ENCODE measurements around the gene GIMAP8. TPM values are rescaled to one million over a fixed set of nuclear protein-coding genes. Genes with fewer than 3 reads are reported as not detected.

GIMAP8 gene
- total RNA-seq, 2 experiments from 2014 or later, result 21.5 to 22.3 TPM

- POLR2A ChIA-PET, result no interaction called here
- DNase-seq, result peak; percentile 14
- H3K4me3 Mint-ChIP-seq, result no peak overlapping the region
- CTCF ChIA-PET, result no interaction called here
- peaks cover 26% of the 10 kb centered on the region for H3K36me3 Mint-ChIP-seq (ENCODE audit: low read depth)
- H3K9me3 Mint-ChIP-seq (ENCODE audit: insufficient read depth), result peaks cover 21% of the 10 kb centered on the region
- no peak overlapping the region for H3K27ac Mint-ChIP-seq
- no peaks in the 10 kb centered on the region for H3K27me3 Mint-ChIP-seq (ENCODE audit: low read depth)
- peaks cover 46% of the 10 kb centered on the region for H3K4me1 Mint-ChIP-seq (ENCODE audit: low read depth)
- no peak for ATAC-seq
Observed at GRCh38 chr7:150443793-150444540, 6.5 kb upstream of the GIMAP8 start.

GRCh38 chr7:150444674-150445365 is 5.6 kb upstream of the GIMAP8 start:
- H3K27ac Mint-ChIP-seq, result no peak overlapping the region
- POLR2A ChIA-PET, result interaction anchor here (1.2 kb wide), 1 partner anchor 70 kb away, joined by 4 read pairs; the partner anchor contains the start of gene GIMAP7
- CTCF ChIA-PET, result interaction anchor here (0.7 to 2.7 kb wide), 4 partner anchors 11 to 123 kb away, joined by 3 to 11 read pairs (median 3); partner anchors contain the start of gene GIMAP7
- peaks cover 21% of the 10 kb centered on the region for H3K9me3 Mint-ChIP-seq (ENCODE audit: insufficient read depth)
- H3K36me3 Mint-ChIP-seq (ENCODE audit: low read depth), result peaks cover 23% of the 10 kb centered on the region
- peak; percentile 18 for DNase-seq
- no peak for ATAC-seq
- peaks cover 46% of the 10 kb centered on the region for H3K4me1 Mint-ChIP-seq (ENCODE audit: low read depth)
- no peak overlapping the region for H3K4me3 Mint-ChIP-seq
- no peaks in the 10 kb centered on the region for H3K27me3 Mint-ChIP-seq (ENCODE audit: low read depth)

GRCh38 chr7:150446288-150446938 is 4.0 kb upstream of the GIMAP8 start:
- H3K4me1 Mint-ChIP-seq (ENCODE audit: low read depth), result peaks cover 48% of the 10 kb centered on the region
- H3K4me3 Mint-ChIP-seq, result no peak overlapping the region
- no peak for ATAC-seq
- no peaks in the 10 kb centered on the region for H3K27me3 Mint-ChIP-seq (ENCODE audit: low read depth)
- H3K9me3 Mint-ChIP-seq (ENCODE audit: insufficient read depth), result peaks cover 10% of the 10 kb centered on the region
- CTCF ChIA-PET, result interaction anchor here (1.0 to 2.7 kb wide), 8 partner anchors 9 to 311 kb away, joined by 3 to 11 read pairs (median 3); partner anchors contain the start of gene GIMAP7
- H3K36me3 Mint-ChIP-seq (ENCODE audit: low read depth), result peaks cover 21% of the 10 kb centered on the region
- POLR2A ChIA-PET, result interaction anchor here (1.9 kb wide), 1 partner anchor 309 kb away, joined by 4 read pairs; no protein-coding TSS in a partner anchor
- DNase-seq, result peak; percentile 24
- no peak overlapping the region for H3K27ac Mint-ChIP-seq

- Mint-ChIP-seq H3K4me3 (peak overlapping the region; percentile 97), H3K36me3 (ENCODE audit: low read depth) (peaks cover 21% of the 10 kb centered on the region), H3K9me3 (ENCODE audit: insufficient read depth) (no peaks in the 10 kb centered on the region), H3K27me3 (ENCODE audit: low read depth) (no peaks in the 10 kb centered on the region), H3K27ac (peak overlapping the region; percentile 95), H3K4me1 (ENCODE audit: low read depth) (peaks cover 49% of the 10 kb centered on the region)
- ATAC-seq, result peak; percentile 0
- POLR2A ChIA-PET, result interaction anchor here (0.6 to 9.8 kb wide), 10 partner anchors 33 to 307 kb away, joined by 3 to 316 read pairs (median 26); partner anchors contain the start of genes GIMAP4, GIMAP5, GIMAP6 and GIMAP7
- CTCF ChIA-PET, result interaction anchor here (0.7 to 5.0 kb wide), 57 partner anchors 8 to 310 kb away, joined by 3 to 85 read pairs (median 6); partner anchors contain the start of genes GIMAP1, GIMAP2, GIMAP4 and GIMAP5
- DNase-seq, result peak; percentile 21
Observed at GRCh38 chr7:150447966-150448788, 2.3 kb upstream of the GIMAP8 start.

GRCh38 chr7:150448789-150449147 is 1.7 kb upstream of the GIMAP8 start:
- Mint-ChIP-seq H3K4me3 (peak overlapping the region; percentile 97), H3K27ac (peak overlapping the region; percentile 95), H3K36me3 (ENCODE audit: low read depth) (peaks cover 22% of the 10 kb centered on the region), H3K9me3 (ENCODE audit: insufficient read depth) (no peaks in the 10 kb centered on the region), H3K4me1 (ENCODE audit: low read depth) (peaks cover 55% of the 10 kb centered on the region), H3K27me3 (ENCODE audit: low read depth) (no peaks in the 10 kb centered on the region)
- DNase-seq (peak; percentile 93), ATAC-seq (peak; percentile 58)
- POLR2A ChIA-PET, result interaction anchor here (0.6 to 9.8 kb wide), 15 partner anchors 8 to 307 kb away, joined by 3 to 316 read pairs (median 4); partner anchors contain the start of genes GIMAP2, GIMAP4, GIMAP5 and GIMAP6
- CTCF ChIA-PET, result interaction anchor here (0.6 to 5.0 kb wide), 65 partner anchors 8 to 320 kb away, joined by 3 to 85 read pairs (median 5); partner anchors contain the start of genes GIMAP1, GIMAP2, GIMAP4 and GIMAP5

- DNase-seq, result peak; percentile 35
Observed at GRCh38 chr7:150449206-150449952, 1.1 kb upstream of the GIMAP8 start.

GRCh38 chr7:150451097-150451793 is 815 bp downstream of the GIMAP8 start:
- CTCF ChIA-PET, result interaction anchor here (0.8 to 5.0 kb wide), 24 partner anchors 12 to 304 kb away, joined by 3 to 85 read pairs (median 4); partner anchors contain the start of genes GIMAP1, GIMAP4, GIMAP6 and GIMAP7
- H3K27me3 Mint-ChIP-seq (ENCODE audit: low read depth), result no peaks in the 10 kb centered on the region
- H3K36me3 Mint-ChIP-seq (ENCODE audit: low read depth), result peaks cover 46% of the 10 kb centered on the region
- POLR2A ChIA-PET, result interaction anchor here (0.6 to 9.8 kb wide), 33 partner anchors 10 to 305 kb away, joined by 3 to 316 read pairs (median 5); partner anchors contain the start of genes GIMAP1, GIMAP2, GIMAP4 and GIMAP5
- H3K4me1 Mint-ChIP-seq (ENCODE audit: low read depth), result peaks cover 67% of the 10 kb centered on the region
- ATAC-seq (peak; percentile 58), DNase-seq (peak; percentile 82)
- H3K27ac Mint-ChIP-seq, result peak overlapping the region; percentile 95
- H3K9me3 Mint-ChIP-seq (ENCODE audit: insufficient read depth), result peaks cover 16% of the 10 kb centered on the region
- H3K4me3 Mint-ChIP-seq, result peak overlapping the region; percentile 97

More at GRCh38 chr7:150449206-150449952, 1.1 kb upstream of the GIMAP8 start:
- Mint-ChIP-seq H3K27ac (peak overlapping the region; percentile 95), H3K4me3 (peak overlapping the region; percentile 97), H3K36me3 (ENCODE audit: low read depth) (peaks cover 28% of the 10 kb centered on the region), H3K9me3 (ENCODE audit: insufficient read depth) (no peaks in the 10 kb centered on the region), H3K4me1 (ENCODE audit: low read depth) (peaks cover 60% of the 10 kb centered on the region), H3K27me3 (ENCODE audit: low read depth) (no peaks in the 10 kb centered on the region)
- ChIA-PET POLR2A (interaction anchor here (0.6 to 9.8 kb wide), 16 partner anchors 9 to 306 kb away, joined by 3 to 316 read pairs (median 4); partner anchors contain the start of genes GIMAP2, GIMAP4, GIMAP5 and GIMAP6), CTCF (interaction anchor here (0.6 to 5.0 kb wide), 67 partner anchors 9 to 320 kb away, joined by 3 to 85 read pairs (median 5); partner anchors contain the start of genes GIMAP1, GIMAP2, GIMAP4 and GIMAP5)
- ATAC-seq, result no peak

GRCh38 chr7:150451833-150452461 is 1.5 kb downstream of the GIMAP8 start:
- ATAC-seq, result peak; percentile 2
- Mint-ChIP-seq H3K36me3 (ENCODE audit: low read depth) (peaks cover 53% of the 10 kb centered on the region), H3K4me3 (peak overlapping the region; percentile 97), H3K4me1 (ENCODE audit: low read depth) (peaks cover 63% of the 10 kb centered on the region), H3K27me3 (ENCODE audit: low read depth) (no peaks in the 10 kb centered on the region), H3K27ac (peak overlapping the region; percentile 95), H3K9me3 (ENCODE audit: insufficient read depth) (peaks cover 20% of the 10 kb centered on the region)
- ChIA-PET POLR2A (interaction anchor here (0.6 to 9.8 kb wide), 29 partner anchors 11 to 304 kb away, joined by 3 to 316 read pairs (median 5); partner anchors contain the start of genes GIMAP1, GIMAP2, GIMAP4 and GIMAP5), CTCF (interaction anchor here (0.8 to 5.0 kb wide), 17 partner anchors 29 to 304 kb away, joined by 3 to 85 read pairs (median 5); partner anchors contain the start of genes GIMAP4, GIMAP6 and GIMAP7)
- peak; percentile 59 for DNase-seq

- H3K9me3 Mint-ChIP-seq (ENCODE audit: insufficient read depth), result peaks cover 20% of the 10 kb centered on the region
- no peaks in the 10 kb centered on the region for H3K27me3 Mint-ChIP-seq (ENCODE audit: low read depth)
- H3K4me1 Mint-ChIP-seq (ENCODE audit: low read depth), result peaks cover 61% of the 10 kb centered on the region
- DNase-seq (peak; percentile 49), ATAC-seq (no peak)
- peak overlapping the region; percentile 91 for H3K4me3 Mint-ChIP-seq
- peak overlapping the region; percentile 86 for H3K27ac Mint-ChIP-seq
- ChIA-PET CTCF (interaction anchor here (0.9 to 5.0 kb wide), 2 partner anchors 51 to 302 kb away, joined by 5 to 35 read pairs; no protein-coding TSS in a partner anchor), POLR2A (interaction anchor here (0.7 to 9.8 kb wide), 10 partner anchors 10 to 303 kb away, joined by 3 to 316 read pairs (median 37); partner anchors contain the start of genes GIMAP4, GIMAP5, GIMAP6 and GIMAP7)
- H3K36me3 Mint-ChIP-seq (ENCODE audit: low read depth), result peaks cover 66% of the 10 kb centered on the region
Observed at GRCh38 chr7:150453181-150453580, 2.8 kb downstream of the GIMAP8 start.
